OCI-LY7 (cell line): ENCODE measurements around the gene MAEA. TPM values are rescaled to one million over a fixed set of nuclear protein-coding genes. Genes with fewer than 3 reads are reported as not detected.
A peak's percentile ranks its signal among the peaks of the same experiment; 100 is the strongest.

Experiments used
- BruUV-seq: library from RNA; stranded (reverse); fragments of 400-500 nt; replicated peaks from 2 replicates; lab custom pipeline; 2021; lab: Mats Ljungman, UMichigan
- CTCF ChIA-PET: fragments of 300-600 bp; sonication (Branson Sonifier 250); formaldehyde crosslinking; loops from one replicate; lab custom pipeline; 2022; ENCODE audit warnings: antibody characterized with exemption; ENCODE audit not compliant: unreplicated experiment; lab: Charles Lee
- POLR2A ChIA-PET: fragments of 300-600 bp; sonication (Branson Sonifier 250); formaldehyde crosslinking; loops from one replicate; lab custom pipeline; 2022; ENCODE audit warnings: antibody characterized with exemption; lab: Charles Lee
- DNase-seq: peaks from one replicate; pipeline ENCODE4 v3.0.0-alpha.2; 2015; ENCODE audit warnings: low spot score
- H2AFZ ChIP-seq: fragments of 200-600 bp; sonication (generic), shearing (Covaris generic); 2 replicates; pipeline ENCODE4 v1.6.1; 2014; ENCODE audit warnings: mild to moderate bottlenecking, antibody characterized with exemption, low read length, moderate library complexity
- H3K27ac ChIP-seq: fragments of 200-600 bp; sonication (generic); 2 replicates; pipeline ENCODE4 v1.5.1; 2014; ENCODE audit warnings: mixed run types, low read depth, mild to moderate bottlenecking, moderate library complexity, low read length, inconsistent platforms; ENCODE audit not compliant: poor library complexity, severe bottlenecking
- H3K36me3 ChIP-seq: fragments of 200-600 bp; sonication (generic); 2 replicates; pipeline ENCODE4 v1.6.1; 2014; ENCODE audit warnings: mild to moderate bottlenecking, antibody characterized with exemption, low read length, moderate library complexity, mixed read lengths; ENCODE audit not compliant: insufficient read depth
- H3K4me1 ChIP-seq: fragments of 200-600 bp; sonication (generic); 2 replicates; pipeline ENCODE4 v1.5.1; 2014; ENCODE audit warnings: mild to moderate bottlenecking, low read length; ENCODE audit not compliant: insufficient read depth, poor library complexity, severe bottlenecking
- H3K4me2 ChIP-seq: fragments of 200-600 bp; sonication (generic); 2 replicates; pipeline ENCODE4 v1.6.1; 2014; ENCODE audit warnings: mild to moderate bottlenecking, low read length
- H3K4me3 ChIP-seq: fragments of 200-600 bp; sonication (generic); 2 replicates; pipeline ENCODE4 v1.5.1; 2014; ENCODE audit warnings: mild to moderate bottlenecking, low read depth, low read length; ENCODE audit not compliant: poor library complexity, severe bottlenecking
- H3K79me2 ChIP-seq: fragments of 200-600 bp; sonication (generic); 2 replicates; pipeline ENCODE4 v1.6.1; 2016; ENCODE audit warnings: low read depth, mild to moderate bottlenecking, low read length, moderate library complexity, mixed read lengths; ENCODE audit not compliant: insufficient read depth
- H3K9me2 ChIP-seq: fragments of 200-600 bp; sonication (generic); 2 replicates; pipeline ENCODE4 v1.6.1; 2016; ENCODE audit warnings: mild to moderate bottlenecking, low read length, mixed read lengths; ENCODE audit not compliant: insufficient read depth
- H3K9me3 ChIP-seq: fragments of 200-600 bp; sonication (generic); 2 replicates; pipeline ENCODE4 v1.6.1; 2014; ENCODE audit warnings: mild to moderate bottlenecking, mixed run types, low read length, mixed read lengths
- H4K20me1 ChIP-seq: fragments of 200-600 bp; sonication (generic); 2 replicates; pipeline ENCODE4 v1.6.1; 2014; ENCODE audit warnings: mild to moderate bottlenecking, antibody characterized with exemption, low read length, moderate library complexity, mixed read lengths; ENCODE audit not compliant: insufficient read depth
- CTCF ChIP-seq: fragments of 200-600 bp; sonication (generic); conservative IDR thresholded peaks from 2 replicates; pipeline ENCODE4 v1.5.1; 2014; ENCODE audit warnings: mild to moderate bottlenecking, antibody characterized with exemption, low read length, moderate library complexity, mixed read lengths
- EZH2phosphoT487 ChIP-seq: fragments of 200-600 bp; sonication (generic); IDR thresholded peaks from 2 replicates; pipeline ENCODE4 v1.6.1; 2018; ENCODE audit warnings: low read depth, borderline replicate concordance, mild to moderate bottlenecking, mixed run types, antibody characterized with exemption, low read length, moderate library complexity, mixed read lengths
- intact Hi-C: fragments of 100-400 bp; cut with micrococcal nuclease; formaldehyde crosslinking; loops from one replicate; pipeline ENCODE4 v1.10.0; 2022; ENCODE audit not compliant: unreplicated experiment
- total RNA-seq, 2 experiments: library from RNA; depleted of rRNA in 1 of 2; stranded (reverse); fragments of >200 nt in 1 of 2; shearing (Covaris generic) in 1 of 2; gene quantifications; 2 replicates each; pipeline ENCODE4 v1.2.3, GENCODE V29; 2014 to 2022

Gene MAEA
- total RNA-seq, 2 experiments from 2014 or later: 53.2 to 59.3 TPM

GRCh38 chr4:1290165-1290977 lies 680 bp downstream of the MAEA start:
- Histone ChIP-seq H3K79me2 (peaks cover 51% of the 10 kb centered on the region), H2AFZ (no peak overlapping the region), H3K4me2 (peak overlapping the region; percentile 81), H3K4me3 (peak overlapping the region; percentile 93), H3K9me2 (no peaks in the 10 kb centered on the region), H3K27ac (peak overlapping the region; percentile 2), H3K9me3 (peaks cover 10% of the 10 kb centered on the region; the same call in 1 of the 2 replicates), H4K20me1 (peaks cover 10% of the 10 kb centered on the region; the same call in 1 of the 2 replicates), H3K4me1 (peaks cover 41% of the 10 kb centered on the region), H3K36me3 (peaks cover 6% of the 10 kb centered on the region)
- ChIA-PET POLR2A (interaction anchor here (0.5 to 2.1 kb wide), 8 partner anchors 12 to 283 kb away, joined by 3 to 10 read pairs (median 4); partner anchors contain the start of gene UVSSA), CTCF (no interaction called here)
- no TSS peak for BruUV-seq
- DNase-seq: peak; percentile 54
- TF ChIP-seq CTCF: no peak
- no peak for TF ChIP-seq EZH2phosphoT487
- intact Hi-C loops: no loop called here

- H3K9me3 ChIP-seq: peaks cover 10% of the 10 kb centered on the region; the same call in 1 of the 2 replicates
- CTCF ChIA-PET: no interaction called here
- H4K20me1 ChIP-seq: peaks cover 10% of the 10 kb centered on the region; the same call in 1 of the 2 replicates
- no peak for TF ChIP-seq CTCF
- no peak for TF ChIP-seq EZH2phosphoT487
- peaks cover 6% of the 10 kb centered on the region for H3K36me3 ChIP-seq
- H3K4me3 ChIP-seq: peak overlapping the region; percentile 93
- intact Hi-C loops: no loop called here
- no peaks in the 10 kb centered on the region for H3K9me2 ChIP-seq
- POLR2A ChIA-PET: interaction anchor here (0.6 to 2.1 kb wide), 7 partner anchors 12 to 282 kb away, joined by 3 to 10 read pairs (median 4); partner anchors contain the start of gene UVSSA
- peak overlapping the region; percentile 81 for H3K4me2 ChIP-seq
- no TSS peak for BruUV-seq
- no peak for DNase-seq
- no peak overlapping the region for H2AFZ ChIP-seq
- H3K4me1 ChIP-seq: peaks cover 41% of the 10 kb centered on the region
- peaks cover 53% of the 10 kb centered on the region for H3K79me2 ChIP-seq
- H3K27ac ChIP-seq: no peak overlapping the region
These were observed 1.4 kb downstream of the MAEA start for GRCh38 chr4:1291091-1291490.
